ENCODE measurements around the gene PKN2. TPM values are rescaled to one million over a fixed set of nuclear protein-coding genes. Genes with fewer than 3 reads are reported as not detected.

PKN2 gene
- total RNA-seq, 1 donor from 2014 or later, result 33.8 TPM

- DNase-seq (ENCODE audit: extremely low read depth, low read depth, low spot score), result no peak
Observed at GRCh38 chr1:88730995-88731394, 46.9 kb downstream of the PKN2 start.

- no peak for DNase-seq (ENCODE audit: extremely low read depth, low read depth, low spot score)
Observed at GRCh38 chr1:88731475-88732269, 47.6 kb downstream of the PKN2 start.

GRCh38 chr1:88735382-88735781 is 51.3 kb downstream of the PKN2 start:
- no peak for DNase-seq (ENCODE audit: extremely low read depth, low read depth, low spot score)

GRCh38 chr1:88735909-88736308 is 51.8 kb downstream of the PKN2 start:
- DNase-seq (ENCODE audit: extremely low read depth, low read depth, low spot score), result no peak

GRCh38 chr1:88736633-88737248 is 52.7 kb downstream of the PKN2 start:
- DNase-seq (ENCODE audit: extremely low read depth, low read depth, low spot score), result no peak

- no peak for DNase-seq (ENCODE audit: extremely low read depth, low read depth, low spot score)
Observed at GRCh38 chr1:88737338-88737927, 53.4 kb downstream of the PKN2 start.

- no peak for DNase-seq (ENCODE audit: extremely low read depth, low read depth, low spot score)
Observed at GRCh38 chr1:88740784-88741183, 56.7 kb downstream of the PKN2 start.

- no peak for DNase-seq (ENCODE audit: extremely low read depth, low read depth, low spot score)
Observed at GRCh38 chr1:88741413-88741812, 57.3 kb downstream of the PKN2 start.

- DNase-seq (ENCODE audit: extremely low read depth, low read depth, low spot score), result no peak
Observed at GRCh38 chr1:88742531-88742930, 58.5 kb downstream of the PKN2 start.

GRCh38 chr1:88744142-88744541 is 60.1 kb downstream of the PKN2 start:
- DNase-seq (ENCODE audit: extremely low read depth, low read depth, low spot score), result no peak

GRCh38 chr1:88746916-88747315 is 62.8 kb downstream of the PKN2 start:
- no peak for DNase-seq (ENCODE audit: extremely low read depth, low read depth, low spot score)

- no peak for DNase-seq (ENCODE audit: extremely low read depth, low read depth, low spot score)
Observed at GRCh38 chr1:88751714-88752113, 67.6 kb downstream of the PKN2 start.

GRCh38 chr1:88753506-88753905 is 69.4 kb downstream of the PKN2 start:
- DNase-seq (ENCODE audit: extremely low read depth, low read depth, low spot score), result no peak

GRCh38 chr1:88763649-88764406 is 79.8 kb downstream of the PKN2 start:
- no peak for DNase-seq (ENCODE audit: extremely low read depth, low read depth, low spot score)

GRCh38 chr1:88768187-88768586 is 84.1 kb downstream of the PKN2 start:
- no peak for DNase-seq (ENCODE audit: extremely low read depth, low read depth, low spot score)

- DNase-seq (ENCODE audit: extremely low read depth, low read depth, low spot score), result no peak
Observed at GRCh38 chr1:88768816-88769215, 84.7 kb downstream of the PKN2 start.

GRCh38 chr1:88773540-88774150 is 89.6 kb downstream of the PKN2 start:
- no peak for DNase-seq (ENCODE audit: extremely low read depth, low read depth, low spot score)

GRCh38 chr1:88774151-88774556 is 90.1 kb downstream of the PKN2 start:
- no peak for DNase-seq (ENCODE audit: extremely low read depth, low read depth, low spot score)

- no peak for DNase-seq (ENCODE audit: extremely low read depth, low read depth, low spot score)
Observed at GRCh38 chr1:88777604-88778149, 93.6 kb downstream of the PKN2 start.

GRCh38 chr1:88779880-88780279 is 95.8 kb downstream of the PKN2 start:
- no peak for DNase-seq (ENCODE audit: extremely low read depth, low read depth, low spot score)

- no peak for DNase-seq (ENCODE audit: extremely low read depth, low read depth, low spot score)
Observed at GRCh38 chr1:88780485-88780884, 96.4 kb downstream of the PKN2 start.
